KMS-11 (cell line): ENCODE data around the gene CNMD.

Experiments
- H2AFZ ChIP-seq: fragments of 200-600 bp; sonication (generic); 2 replicates; pipeline ENCODE4 v1.6.1; 2016; ENCODE audit warnings: antibody characterized with exemption, mixed run types, low read depth
- H3K27ac ChIP-seq: fragments of 200-600 bp; sonication (generic); 2 replicates; pipeline ENCODE4 v1.6.1; 2016; ENCODE audit warnings: mild to moderate bottlenecking, mixed run types
- H3K27me3 ChIP-seq: fragments of 200-600 bp; sonication (generic); 2 replicates; pipeline ENCODE4 v1.6.1; 2017; ENCODE audit warnings: mild to moderate bottlenecking, low read depth, mixed run types, moderate library complexity; ENCODE audit not compliant: insufficient read depth
- H3K36me3 ChIP-seq: fragments of 200-600 bp; sonication (generic); 2 replicates; pipeline ENCODE4 v1.6.1; 2017; ENCODE audit warnings: mild to moderate bottlenecking, mixed run types; ENCODE audit not compliant: insufficient read depth
- H3K4me1 ChIP-seq: fragments of 200-600 bp; sonication (generic); 2 replicates; pipeline ENCODE4 v1.6.1; 2016; ENCODE audit warnings: mild to moderate bottlenecking, low read depth, mixed run types; ENCODE audit not compliant: poor library complexity, severe bottlenecking
- H3K4me2 ChIP-seq: fragments of 200-600 bp; sonication (generic); 2 replicates; pipeline ENCODE4 v1.7.0; 2016; ENCODE audit warnings: mild to moderate bottlenecking, mixed run types
- H3K4me3 ChIP-seq: fragments of 200-600 bp; sonication (generic); IDR thresholded peaks from 2 replicates; pipeline ENCODE4 v1.6.1; 2017; ENCODE audit warnings: low read depth, low read length, mixed read lengths; ENCODE audit not compliant: insufficient read depth
- H3K79me2 ChIP-seq: fragments of 200-600 bp; sonication (generic); 2 replicates; pipeline ENCODE4 v1.6.1; 2016; ENCODE audit warnings: low read depth, mixed run types; ENCODE audit not compliant: insufficient read depth
- H3K9ac ChIP-seq: fragments of 200-600 bp; sonication (generic); 2 replicates; pipeline ENCODE4 v1.6.1; 2016; ENCODE audit warnings: mild to moderate bottlenecking, mixed run types
- H4K20me1 ChIP-seq: fragments of 200-600 bp; sonication (generic); 2 replicates; pipeline ENCODE4 v1.6.1; 2016; ENCODE audit warnings: mild to moderate bottlenecking, mixed run types; ENCODE audit not compliant: insufficient read depth
- TF ChIP-seq, protein P1 (sequence below): fragments of 200-600 bp; sonication (generic); conservative IDR thresholded peaks from 2 replicates; pipeline ENCODE4 v1.6.1; 2017; ENCODE audit warnings: low read depth, mild to moderate bottlenecking, antibody characterized with exemption, low read length, moderate library complexity, mixed read lengths

Gene CNMD

DNA sequence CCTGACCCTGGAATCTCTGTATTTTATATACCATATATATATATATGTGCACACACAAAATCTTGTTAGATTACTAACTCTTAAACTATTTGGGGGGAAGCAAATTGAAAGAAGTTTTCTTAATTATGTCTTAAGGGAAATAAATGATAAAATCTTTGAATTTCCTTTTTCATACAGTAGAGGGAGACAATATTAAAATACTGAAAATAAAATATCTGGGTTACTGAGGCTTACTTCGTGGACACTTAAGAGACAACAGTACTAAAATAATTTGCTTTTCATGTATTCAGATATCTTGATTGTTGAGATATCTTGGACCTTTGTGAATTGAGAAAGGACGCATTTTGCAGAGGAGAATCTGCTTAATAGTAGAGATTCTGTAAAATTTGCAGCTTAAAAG is 69.9 kb downstream of the CNMD start:
- Histone ChIP-seq H2AFZ (no peak overlapping the region), H3K27ac (no peak overlapping the region), H3K36me3 (no peaks in the 10 kb centered on the region), H3K4me3 (no peak overlapping the region), H3K27me3 (no peaks in the 10 kb centered on the region), H3K79me2 (no peaks in the 10 kb centered on the region), H3K4me1 (peaks cover 6% of the 10 kb centered on the region), H3K4me2 (no peak overlapping the region), H4K20me1 (no peaks in the 10 kb centered on the region), H3K9ac (no peak overlapping the region)
- TF ChIP-seq, protein P1, sequence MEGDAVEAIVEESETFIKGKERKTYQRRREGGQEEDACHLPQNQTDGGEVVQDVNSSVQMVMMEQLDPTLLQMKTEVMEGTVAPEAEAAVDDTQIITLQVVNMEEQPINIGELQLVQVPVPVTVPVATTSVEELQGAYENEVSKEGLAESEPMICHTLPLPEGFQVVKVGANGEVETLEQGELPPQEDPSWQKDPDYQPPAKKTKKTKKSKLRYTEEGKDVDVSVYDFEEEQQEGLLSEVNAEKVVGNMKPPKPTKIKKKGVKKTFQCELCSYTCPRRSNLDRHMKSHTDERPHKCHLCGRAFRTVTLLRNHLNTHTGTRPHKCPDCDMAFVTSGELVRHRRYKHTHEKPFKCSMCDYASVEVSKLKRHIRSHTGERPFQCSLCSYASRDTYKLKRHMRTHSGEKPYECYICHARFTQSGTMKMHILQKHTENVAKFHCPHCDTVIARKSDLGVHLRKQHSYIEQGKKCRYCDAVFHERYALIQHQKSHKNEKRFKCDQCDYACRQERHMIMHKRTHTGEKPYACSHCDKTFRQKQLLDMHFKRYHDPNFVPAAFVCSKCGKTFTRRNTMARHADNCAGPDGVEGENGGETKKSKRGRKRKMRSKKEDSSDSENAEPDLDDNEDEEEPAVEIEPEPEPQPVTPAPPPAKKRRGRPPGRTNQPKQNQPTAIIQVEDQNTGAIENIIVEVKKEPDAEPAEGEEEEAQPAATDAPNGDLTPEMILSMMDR = peak; percentile 36

DNA sequence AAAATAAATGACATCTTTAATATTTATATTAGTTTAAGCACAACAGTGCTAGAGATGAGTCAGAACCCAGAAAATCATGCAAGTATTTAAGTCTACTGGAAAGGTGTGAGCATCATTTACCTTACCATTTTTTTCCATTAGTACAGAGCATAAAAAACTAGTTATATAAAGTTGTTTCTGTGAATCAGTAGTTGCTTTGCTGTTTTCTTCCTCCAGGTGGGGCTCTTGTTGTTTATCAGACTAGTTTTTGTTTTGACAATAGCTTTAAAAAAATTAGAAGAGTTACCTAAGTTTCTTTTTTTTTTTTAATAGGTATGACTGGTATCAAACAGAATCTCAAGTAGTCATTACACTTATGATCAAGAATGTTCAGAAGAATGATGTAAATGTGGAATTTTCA is 74.3 kb downstream of the CNMD start:
- no peaks in the 10 kb centered on the region for H3K79me2 ChIP-seq
- no peaks in the 10 kb centered on the region for H4K20me1 ChIP-seq
- no peak overlapping the region for H2AFZ ChIP-seq
- no peak overlapping the region for H3K27ac ChIP-seq
- TF ChIP-seq, protein P1 = peak; percentile 67
- no peaks in the 10 kb centered on the region for H3K36me3 ChIP-seq
- no peak overlapping the region for H3K9ac ChIP-seq
- H3K4me1 ChIP-seq = peaks cover 6% of the 10 kb centered on the region
- H3K27me3 ChIP-seq = no peaks in the 10 kb centered on the region
- H3K4me2 ChIP-seq = no peak overlapping the region
- H3K4me3 ChIP-seq = no peak overlapping the region

DNA sequence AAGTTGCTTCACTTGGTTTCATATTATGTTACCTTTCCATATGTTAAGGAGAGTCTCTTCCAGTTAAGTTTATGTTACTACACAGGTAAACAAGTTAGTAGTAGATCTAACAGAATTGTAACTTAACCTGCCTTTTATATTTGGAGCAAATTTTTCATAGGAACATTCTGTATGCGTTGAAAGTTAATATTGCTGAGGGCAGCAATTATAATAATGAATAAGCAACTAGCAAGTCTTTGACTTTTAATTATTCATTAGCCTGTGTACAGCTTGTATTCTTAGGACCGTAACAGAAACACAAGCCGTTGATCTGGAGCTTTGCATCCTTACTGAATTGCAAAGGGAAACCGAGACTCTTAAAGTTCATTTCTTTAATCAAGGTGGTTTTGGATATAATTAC is 75.3 kb downstream of the CNMD start:
- Histone ChIP-seq H3K79me2 (no peaks in the 10 kb centered on the region), H3K9ac (no peak overlapping the region), H3K4me1 (peaks cover 6% of the 10 kb centered on the region), H3K36me3 (no peaks in the 10 kb centered on the region), H3K4me3 (no peak overlapping the region), H4K20me1 (no peaks in the 10 kb centered on the region), H3K27ac (no peak overlapping the region), H3K4me2 (no peak overlapping the region), H2AFZ (no peak overlapping the region), H3K27me3 (no peaks in the 10 kb centered on the region)
- TF ChIP-seq, protein P1 = no peak

DNA sequence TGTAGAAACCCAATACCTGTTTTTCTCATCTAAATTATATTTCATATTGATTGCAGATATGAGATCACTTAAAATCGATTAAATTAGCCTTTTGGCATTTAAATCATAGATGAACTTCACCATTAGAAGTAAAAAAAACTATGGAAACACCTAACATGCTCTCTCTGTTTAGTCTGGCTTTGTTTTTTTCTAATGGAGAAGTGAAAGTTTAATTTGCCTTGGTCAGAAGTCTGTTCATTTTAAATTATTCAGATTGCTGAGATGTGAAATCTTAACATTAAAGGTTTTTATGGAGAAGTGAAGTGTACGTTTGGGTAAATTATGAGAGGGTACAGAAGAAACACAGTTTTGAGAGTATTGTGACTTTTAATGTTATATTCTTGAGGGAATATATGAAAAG is 80.3 kb downstream of the CNMD start:
- no peaks in the 10 kb centered on the region for H3K27me3 ChIP-seq
- no peak overlapping the region for H3K4me2 ChIP-seq
- no peak overlapping the region for H3K9ac ChIP-seq
- H2AFZ ChIP-seq = no peak overlapping the region
- H3K4me1 ChIP-seq = peaks cover 11% of the 10 kb centered on the region
- TF ChIP-seq, protein P1 = no peak
- no peak overlapping the region for H3K27ac ChIP-seq
- H3K36me3 ChIP-seq = no peaks in the 10 kb centered on the region
- H4K20me1 ChIP-seq = no peaks in the 10 kb centered on the region
- no peak overlapping the region for H3K4me3 ChIP-seq
- peaks cover 10% of the 10 kb centered on the region for H3K79me2 ChIP-seq
